Caco-2 (cell line): Measurements from ENCODE around the gene PIGS. TPM values are rescaled to one million over a fixed set of nuclear protein-coding genes. Genes with fewer than 3 reads are reported as not detected.

Experiments used
- BruUV-seq: library from RNA; stranded (reverse); fragments of 400-500 nt; replicated peaks from 2 replicates; lab custom pipeline; 2021; lab: Mats Ljungman, UMichigan
- CTCF ChIA-PET: fragments of 300-600 bp; sonication (Branson Sonifier 250); formaldehyde crosslinking; loops from one replicate; lab custom pipeline; 2022; ENCODE audit warnings: antibody characterized with exemption; lab: Charles Lee
- POLR2A ChIA-PET: fragments of 300-600 bp; sonication (Branson Sonifier 250); formaldehyde crosslinking; loops from one replicate; lab custom pipeline; 2022; ENCODE audit warnings: antibody characterized with exemption; lab: Charles Lee
- DNase-seq, 2 experiments: peaks; one replicate each; pipeline versions ENCODE4 v3.0.0 to v3.0.0-alpha.2; 2020 to 2022
- H3K27me3 ChIP-seq: replicated peaks from 2 replicates; pipeline ENCODE4 v1.6.0; 2011; ENCODE audit warnings: low read length; ENCODE audit not compliant: control insufficient read depth, insufficient read depth
- H3K36me3 ChIP-seq: 2 replicates; pipeline ENCODE4 v1.5.1; 2011; ENCODE audit warnings: low read length; ENCODE audit not compliant: control insufficient read depth, insufficient read depth
- H3K4me1 ChIP-seq: fragments of 250-450 bp; sonication (Bioruptor Pico); 2 replicates; pipeline ENCODE4 v1.5.1; 2020; ENCODE audit warnings: mild to moderate bottlenecking
- H3K4me3 ChIP-seq: 2 replicates; pipeline ENCODE4 v1.5.1; 2011; ENCODE audit warnings: low read depth, mild to moderate bottlenecking, control low read depth, low read length
- H3K9me3 ChIP-seq: fragments of 250-450 bp; sonication (Bioruptor Pico); 2 replicates; pipeline ENCODE4 v1.5.1; 2020; ENCODE audit warnings: mild to moderate bottlenecking, moderate library complexity
- H3K27ac Mint-ChIP-seq: one replicate; pipeline ENCODE4 v1.8.0; 2022; ENCODE audit warnings: mixed read lengths; ENCODE audit not compliant: unreplicated experiment
- H3K27me3 Mint-ChIP-seq: one replicate; pipeline ENCODE4 v1.8.0; 2022; ENCODE audit warnings: mixed read lengths; ENCODE audit not compliant: insufficient read depth, unreplicated experiment
- H3K36me3 Mint-ChIP-seq: one replicate; pipeline ENCODE4 v1.8.0; 2022; ENCODE audit warnings: mild to moderate bottlenecking, mixed read lengths; ENCODE audit not compliant: insufficient read depth, unreplicated experiment
- H3K4me1 Mint-ChIP-seq: one replicate; pipeline ENCODE4 v1.8.0; 2022; ENCODE audit warnings: low read depth, mixed read lengths; ENCODE audit not compliant: unreplicated experiment
- H3K4me3 Mint-ChIP-seq: one replicate; pipeline ENCODE4 v1.8.0; 2022; ENCODE audit warnings: mild to moderate bottlenecking, moderate library complexity, mixed read lengths; ENCODE audit not compliant: unreplicated experiment
- H3K9me3 Mint-ChIP-seq: one replicate; pipeline ENCODE4 v1.8.0; 2022; ENCODE audit warnings: mixed read lengths; ENCODE audit not compliant: unreplicated experiment
- CTCF ChIP-seq, 2 experiments: fragments of 200-600 bp in 1 of 2; IDR thresholded peaks; 1 replicate in 1 of 2; 2 replicates in 1 of 2; pipeline versions ENCODE4 v1.5.1 to v1.8.0; 2011 to 2022; ENCODE audit warnings: antibody characterized with exemption in 1 of 2, control low read depth in 1 of 2, inconsistent platforms in 1 of 2, low read depth in 1 of 2, low read length in 1 of 2, mild to moderate bottlenecking in 1 of 2, moderate library complexity in 1 of 2; ENCODE audit not compliant: insufficient read depth in 1 of 2, severe bottlenecking in 1 of 2, unreplicated experiment in 1 of 2
- intact Hi-C: fragments of 100-400 bp; cut with micrococcal nuclease; formaldehyde crosslinking; loops from one replicate; pipeline ENCODE4 v1.10.0; 2022; ENCODE audit not compliant: unreplicated experiment
- total RNA-seq: library from RNA; stranded (reverse); gene quantifications from 2 replicates; pipeline ENCODE4 v1.2.3, GENCODE V29; 2022

Gene PIGS
- total RNA-seq, 1 experiment from 2014 or later: 99.6 TPM

GRCh38 chr17:28579526-28579925, 8.2 kb upstream of the PIGS start:
- H3K36me3 Mint-ChIP-seq: peaks cover 10% of the 10 kb centered on the region
- intact Hi-C loops: loop anchor here (10.0 kb wide), 1 partner anchor 245 kb away; the partner anchor contains the start of genes IFT20 and TNFAIP1
- H3K9me3 Mint-ChIP-seq: no peaks in the 10 kb centered on the region
- BruUV-seq: no TSS peak
- H3K4me3 ChIP-seq: no peak overlapping the region
- no peaks in the 10 kb centered on the region for H3K9me3 ChIP-seq
- peaks cover 8% of the 10 kb centered on the region for H3K36me3 ChIP-seq
- POLR2A ChIA-PET: no interaction called here
- H3K27ac Mint-ChIP-seq: no peak overlapping the region
- no peak overlapping the region for H3K4me3 Mint-ChIP-seq
- H3K4me1 Mint-ChIP-seq: peaks cover 7% of the 10 kb centered on the region
- H3K27me3 ChIP-seq: no peaks in the 10 kb centered on the region
- CTCF ChIA-PET: no interaction called here
- H3K27me3 Mint-ChIP-seq: no peaks in the 10 kb centered on the region
- DNase-seq: no peak
- peaks cover 12% of the 10 kb centered on the region for H3K4me1 ChIP-seq
- no peak for TF ChIP-seq CTCF (IDR thresholded peaks at IDR 0.05; ENCODE audit: insufficient read depth in 1 of 2, low read depth in 1 of 2, low read length in 1 of 2, severe bottlenecking in 1 of 2, unreplicated experiment in 1 of 2)

- CTCF ChIA-PET: no interaction called here
- H3K27ac Mint-ChIP-seq: no peak overlapping the region
- Histone ChIP-seq H3K27me3 (no peaks in the 10 kb centered on the region), H3K36me3 (peaks cover 5% of the 10 kb centered on the region), H3K9me3 (no peaks in the 10 kb centered on the region), H3K4me1 (peaks cover 12% of the 10 kb centered on the region), H3K4me3 (no peak overlapping the region)
- no peak for DNase-seq
- peaks cover 7% of the 10 kb centered on the region for H3K4me1 Mint-ChIP-seq
- TF ChIP-seq CTCF (IDR thresholded peaks at IDR 0.05; ENCODE audit: insufficient read depth in 1 of 2, low read depth in 1 of 2, low read length in 1 of 2, severe bottlenecking in 1 of 2, unreplicated experiment in 1 of 2): no peak
- no peaks in the 10 kb centered on the region for H3K9me3 Mint-ChIP-seq
- no peak overlapping the region for H3K4me3 Mint-ChIP-seq
- H3K36me3 Mint-ChIP-seq: peaks cover 5% of the 10 kb centered on the region
- intact Hi-C loops: loop anchor here (10.0 kb wide), 1 partner anchor 244 kb away; the partner anchor contains the start of genes IFT20 and TNFAIP1
- POLR2A ChIA-PET: no interaction called here
- no peaks in the 10 kb centered on the region for H3K27me3 Mint-ChIP-seq
- BruUV-seq: no TSS peak
These were observed 7.2 kb upstream of the PIGS start for GRCh38 chr17:28578246-28579195.

- Histone ChIP-seq H3K4me1 (peaks cover 18% of the 10 kb centered on the region), H3K4me3 (no peak overlapping the region), H3K36me3 (peaks cover 5% of the 10 kb centered on the region), H3K27me3 (no peaks in the 10 kb centered on the region), H3K9me3 (no peaks in the 10 kb centered on the region)
- CTCF ChIA-PET: interaction anchor here (0.6 kb wide), 1 partner anchor 482 kb away, joined by 4 read pairs; no protein-coding TSS in a partner anchor
- Mint-ChIP-seq H3K36me3 (peaks cover 5% of the 10 kb centered on the region), H3K27me3 (no peaks in the 10 kb centered on the region), H3K9me3 (no peaks in the 10 kb centered on the region), H3K4me1 (peaks cover 15% of the 10 kb centered on the region), H3K27ac (peak overlapping the region; percentile 40), H3K4me3 (no peak overlapping the region)
- POLR2A ChIA-PET: no interaction called here
- no peak for TF ChIP-seq CTCF (IDR thresholded peaks at IDR 0.05; ENCODE audit: insufficient read depth in 1 of 2, low read depth in 1 of 2, low read length in 1 of 2, severe bottlenecking in 1 of 2, unreplicated experiment in 1 of 2)
- no TSS peak for BruUV-seq
- DNase-seq: no peak
- intact Hi-C loops: loop anchor here (2.0 to 10.0 kb wide), 3 partner anchors 21 to 243 kb away; partner anchors contain the start of genes IFT20, SPAG5, TNFAIP1 and UNC119
These were observed 6.1 kb upstream of the PIGS start for GRCh38 chr17:28577466-28577824.
